Prostate gland (tissue), 2 donors: ENCODE measurements around the gene SERINC5.

Experiments
- POLR2A ChIP-seq: fragments of 450-650 bp; IDR thresholded peaks from one replicate; pipeline ENCODE4 v1.6.1; 2016; ENCODE audit warnings: antibody characterized with exemption, mild to moderate bottlenecking
- POLR2AphosphoS5 ChIP-seq: sonication (generic); formaldehyde crosslinking; IDR thresholded peaks from one replicate; pipeline ENCODE4 v1.6.1; 2017; ENCODE audit warnings: antibody characterized with exemption
- TF ChIP-seq, protein P1 (sequence below), 4 experiments: fragments of 200-600 bp in 2 of 4; fragments of 450-650 bp in 2 of 4; sonication (generic) in 2 of 4; IDR thresholded peaks; 1 replicate in 3 of 4; 2 replicates in 1 of 4; pipeline ENCODE4 v1.5.1; 2016 to 2019; ENCODE audit warnings: antibody characterized with exemption in 4 of 4, mild to moderate bottlenecking in 2 of 4, moderate library complexity in 2 of 4

DNA sequence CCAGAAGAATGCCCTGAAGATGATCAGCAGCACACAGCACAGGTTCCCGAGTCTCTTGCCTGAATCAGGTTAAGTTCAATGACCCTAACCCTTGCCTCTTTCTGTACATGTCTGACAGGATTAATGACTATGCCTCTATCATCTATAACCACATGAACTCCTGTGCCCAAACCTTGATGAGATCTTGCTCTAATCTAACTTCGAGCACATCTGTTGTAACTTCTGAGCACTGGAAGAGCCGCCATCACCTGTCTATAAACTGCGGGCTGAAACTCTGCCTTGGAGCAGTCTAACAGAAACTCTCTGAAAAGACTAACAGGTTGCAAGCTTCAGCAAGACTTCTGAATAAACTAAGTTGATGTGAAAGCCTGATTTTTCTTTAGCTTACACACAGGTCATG is 44.5 kb downstream of the SERINC5 start:
- TF ChIP-seq, protein P1, sequence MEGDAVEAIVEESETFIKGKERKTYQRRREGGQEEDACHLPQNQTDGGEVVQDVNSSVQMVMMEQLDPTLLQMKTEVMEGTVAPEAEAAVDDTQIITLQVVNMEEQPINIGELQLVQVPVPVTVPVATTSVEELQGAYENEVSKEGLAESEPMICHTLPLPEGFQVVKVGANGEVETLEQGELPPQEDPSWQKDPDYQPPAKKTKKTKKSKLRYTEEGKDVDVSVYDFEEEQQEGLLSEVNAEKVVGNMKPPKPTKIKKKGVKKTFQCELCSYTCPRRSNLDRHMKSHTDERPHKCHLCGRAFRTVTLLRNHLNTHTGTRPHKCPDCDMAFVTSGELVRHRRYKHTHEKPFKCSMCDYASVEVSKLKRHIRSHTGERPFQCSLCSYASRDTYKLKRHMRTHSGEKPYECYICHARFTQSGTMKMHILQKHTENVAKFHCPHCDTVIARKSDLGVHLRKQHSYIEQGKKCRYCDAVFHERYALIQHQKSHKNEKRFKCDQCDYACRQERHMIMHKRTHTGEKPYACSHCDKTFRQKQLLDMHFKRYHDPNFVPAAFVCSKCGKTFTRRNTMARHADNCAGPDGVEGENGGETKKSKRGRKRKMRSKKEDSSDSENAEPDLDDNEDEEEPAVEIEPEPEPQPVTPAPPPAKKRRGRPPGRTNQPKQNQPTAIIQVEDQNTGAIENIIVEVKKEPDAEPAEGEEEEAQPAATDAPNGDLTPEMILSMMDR (IDR thresholded peaks at IDR 0.05): no peak
- TF ChIP-seq POLR2A (no peak), POLR2AphosphoS5 (no peak)
